Omental fat pad (tissue), 4 donors: ENCODE data around the gene ANO2. TPM values are rescaled to one million over a fixed set of nuclear protein-coding genes. Genes with fewer than 3 reads are reported as not detected.

Experiments used
- ATAC-seq: fragments of 150-250 bp; one replicate; pipeline ENCODE4 v1.9.1; 2016; ENCODE audit warnings: mild to moderate bottlenecking, moderate library complexity; ENCODE audit not compliant: low FRiP score
- DNase-seq: peaks from one replicate; pipeline ENCODE4 v3.0.0-alpha.2; 2019; ENCODE audit warnings: low spot score
- CTCF ChIP-seq, 3 donors: fragments of 450-650 bp; IDR thresholded peaks; one replicate each; pipeline ENCODE4 v1.5.1; 2016 to 2017; ENCODE audit warnings: antibody characterized with exemption in 3 of 3, mild to moderate bottlenecking in 3 of 3, moderate library complexity in 2 of 3
- total RNA-seq, 4 donors: library from RNA; depleted of rRNA; stranded (reverse); fragments of >200 nt; gene quantifications; one replicate each; pipeline ENCODE4 v1.1.0, GENCODE V29; 2016

ANO2 gene
- total RNA-seq, 4 donors from 2014 or later = 7.0 to 95.0 (median 20.8) TPM

GRCh38 chr12:5655120-5655519 is 289.9 kb downstream of the ANO2 start:
- TF ChIP-seq CTCF (IDR thresholded peaks at IDR 0.05) = no peak
- ATAC-seq (no peak), DNase-seq (no peak)

GRCh38 chr12:5654019-5654418 is 291.0 kb downstream of the ANO2 start:
- TF ChIP-seq CTCF (IDR thresholded peaks at IDR 0.05) = no peak
- no peak for ATAC-seq

GRCh38 chr12:5650829-5651461 is 294.1 kb downstream of the ANO2 start:
- no peak for DNase-seq
- ATAC-seq = no peak
- TF ChIP-seq CTCF (IDR thresholded peaks at IDR 0.05) = no peak

More at GRCh38 chr12:5654019-5654418, 291.0 kb downstream of the ANO2 start:
- no peak for DNase-seq

- TF ChIP-seq CTCF (IDR thresholded peaks at IDR 0.05) = no peak
- no peak for ATAC-seq
- DNase-seq = no peak
Observed at GRCh38 chr12:5650281-5650680, 294.8 kb downstream of the ANO2 start.

GRCh38 chr12:5648692-5649359 is 296.2 kb downstream of the ANO2 start:
- ATAC-seq = no peak
- no peak for TF ChIP-seq CTCF (IDR thresholded peaks at IDR 0.05)
- DNase-seq = no peak

GRCh38 chr12:5643266-5643665 is 301.8 kb downstream of the ANO2 start:
- ATAC-seq = no peak
- no peak for TF ChIP-seq CTCF (IDR thresholded peaks at IDR 0.05)
- no peak for DNase-seq

GRCh38 chr12:5637698-5638097 is 307.4 kb downstream of the ANO2 start:
- ATAC-seq (no peak), DNase-seq (no peak)
- TF ChIP-seq CTCF (IDR thresholded peaks at IDR 0.05) = no peak
